MM.1S (cell line): ENCODE measurements around the gene SORCS2.
A peak's percentile ranks its signal among the peaks of the same experiment; 100 is the strongest.
"Not testable (repeated sequence)": the region's sequence is repeated elsewhere in the genome, so short reads cannot be mapped to it uniquely, and the experiment has no call there.

Experiments
- DNase-seq: peaks from one replicate; pipeline ENCODE4 v3.0.0-alpha.2; 2015
- H2AFZ ChIP-seq: fragments of 300-600 bp; sonication (generic); 2 replicates; pipeline ENCODE4 v1.6.0; 2016; ENCODE audit warnings: antibody characterized with exemption, low read length
- H3F3A ChIP-seq: fragments of 300-600 bp; sonication (generic); 2 replicates; pipeline ENCODE4 v1.6.1; 2016; ENCODE audit warnings: mild to moderate bottlenecking, antibody characterized with exemption, low read length, moderate library complexity, mixed read lengths; ENCODE audit not compliant: insufficient read depth
- H3K27ac ChIP-seq: fragments of 300-600 bp; sonication (generic); 2 replicates; pipeline ENCODE4 v1.5.1; 2016; ENCODE audit warnings: mild to moderate bottlenecking, low read length
- H3K27me3 ChIP-seq: fragments of 300-600 bp; sonication (generic); replicated peaks from 2 replicates; pipeline ENCODE4 v1.6.0; 2016; ENCODE audit warnings: low read length; ENCODE audit not compliant: insufficient read depth
- H3K36me3 ChIP-seq: fragments of 300-600 bp; sonication (generic); replicated peaks from 2 replicates; pipeline ENCODE4 v1.6.1; 2016; ENCODE audit warnings: mild to moderate bottlenecking, low read length, mixed read lengths; ENCODE audit not compliant: insufficient read depth
- H3K4me1 ChIP-seq: fragments of 300-600 bp; sonication (generic); 2 replicates; pipeline ENCODE4 v1.6.1; 2016; ENCODE audit warnings: low read length, mixed read lengths
- H3K4me2 ChIP-seq: fragments of 300-600 bp; sonication (generic); 2 replicates; pipeline ENCODE4 v1.6.0; 2016; ENCODE audit warnings: low read depth, low read length
- H3K4me3 ChIP-seq: fragments of 300-600 bp; sonication (generic); 2 replicates; pipeline ENCODE4 v1.5.1; 2016; ENCODE audit warnings: low read length, mixed read lengths
- H3K79me2 ChIP-seq: fragments of 300-600 bp; sonication (generic); 2 replicates; pipeline ENCODE4 v1.6.1; 2016; ENCODE audit warnings: mixed run types, low read length, mixed read lengths
- H3K9ac ChIP-seq: fragments of 300-600 bp; sonication (generic); 2 replicates; pipeline ENCODE4 v1.6.1; 2016; ENCODE audit warnings: low read length, mixed read lengths
- H3K9me2 ChIP-seq: fragments of 300-600 bp; sonication (generic); replicated peaks from 2 replicates; pipeline ENCODE4 v1.6.1; 2016; ENCODE audit warnings: mild to moderate bottlenecking, low read length, mixed read lengths; ENCODE audit not compliant: insufficient read depth
- H3K9me3 ChIP-seq: fragments of 300-600 bp; sonication (generic); replicated peaks from 2 replicates; pipeline ENCODE4 v1.6.1; 2016; ENCODE audit warnings: mild to moderate bottlenecking, low read length, mixed read lengths; ENCODE audit not compliant: insufficient read depth
- H4K20me1 ChIP-seq: fragments of 300-600 bp; sonication (generic); 2 replicates; pipeline ENCODE4 v1.6.1; 2016; ENCODE audit warnings: mild to moderate bottlenecking, low read length, moderate library complexity, mixed read lengths; ENCODE audit not compliant: insufficient read depth
- CTCF ChIP-seq: fragments of 300-600 bp; sonication (generic); IDR thresholded peaks from 2 replicates; pipeline ENCODE4 v1.5.1; 2016; ENCODE audit warnings: antibody characterized with exemption, low read length, mixed read lengths
- EZH2 ChIP-seq: fragments of 300-600 bp; sonication (generic); optimal IDR thresholded peaks from 2 replicates; pipeline ENCODE3; 2017; ENCODE audit warnings: low read depth, mild to moderate bottlenecking, antibody characterized with exemption, low read length, mixed read lengths
- EZH2phosphoT487 ChIP-seq: fragments of 300-600 bp; sonication (generic); IDR thresholded peaks from 2 replicates; pipeline ENCODE4 v1.6.1; 2018; ENCODE audit warnings: antibody characterized with exemption, low read length

SORCS2 gene

GRCh38 chr4:7574287-7575014 lies 382.1 kb downstream of the SORCS2 start:
- no peak for TF ChIP-seq CTCF
- no peak for TF ChIP-seq EZH2
- TF ChIP-seq EZH2phosphoT487: no peak
- H3K9me3 ChIP-seq: no peaks in the 10 kb centered on the region

GRCh38 chr4:7575426-7575825 lies 383.1 kb downstream of the SORCS2 start:
- no peak for DNase-seq
- no peaks in the 10 kb centered on the region for H4K20me1 ChIP-seq
- no peak overlapping the region for H3K4me3 ChIP-seq
- H3F3A ChIP-seq: no peaks in the 10 kb centered on the region
- H3K9me3 ChIP-seq: no peaks in the 10 kb centered on the region
- H3K9ac ChIP-seq: no peak overlapping the region
- H3K27ac ChIP-seq: no peak overlapping the region
- no peaks in the 10 kb centered on the region for H3K79me2 ChIP-seq
- H3K36me3 ChIP-seq: no peaks in the 10 kb centered on the region
- H3K4me1 ChIP-seq: no peaks in the 10 kb centered on the region
- H3K4me2 ChIP-seq: no peak overlapping the region
- peaks cover 50% of the 10 kb centered on the region for H3K27me3 ChIP-seq
- no peak overlapping the region for H2AFZ ChIP-seq
- TF ChIP-seq EZH2phosphoT487 (no peak), CTCF (no peak), EZH2 (no peak)
- no peaks in the 10 kb centered on the region for H3K9me2 ChIP-seq

More at GRCh38 chr4:7574287-7575014, 382.1 kb downstream of the SORCS2 start:
- Histone ChIP-seq H3K36me3 (no peaks in the 10 kb centered on the region), H3F3A (no peaks in the 10 kb centered on the region), H4K20me1 (no peaks in the 10 kb centered on the region), H3K9me2 (no peaks in the 10 kb centered on the region), H3K4me3 (no peak overlapping the region), H3K9ac (no peak overlapping the region), H3K79me2 (no peaks in the 10 kb centered on the region), H3K27ac (no peak overlapping the region), H2AFZ (no peak overlapping the region), H3K4me2 (no peak overlapping the region), H3K27me3 (peaks cover 60% of the 10 kb centered on the region), H3K4me1 (no peaks in the 10 kb centered on the region)
- no peak for DNase-seq

GRCh38 chr4:7577361-7578039 lies 385.2 kb downstream of the SORCS2 start:
- not testable (repeated sequence) for H3F3A ChIP-seq, H3K9me2 ChIP-seq, H3K79me2 ChIP-seq, DNase-seq, H4K20me1 ChIP-seq, H3K4me1 ChIP-seq, H3K36me3 ChIP-seq, H3K27ac ChIP-seq, H3K9me3 ChIP-seq, H3K4me3 ChIP-seq, H2AFZ ChIP-seq, H3K4me2 ChIP-seq, H3K9ac ChIP-seq
- H3K27me3 ChIP-seq: peaks cover 42% of the 10 kb centered on the region

- no peak overlapping the region for H3K4me3 ChIP-seq
- TF ChIP-seq EZH2: no peak
- TF ChIP-seq EZH2phosphoT487: no peak
- TF ChIP-seq CTCF: no peak
Observed at GRCh38 chr4:7581477-7581876, 389.1 kb downstream of the SORCS2 start.

More at GRCh38 chr4:7581477-7581876, 389.1 kb downstream of the SORCS2 start:
- no peaks in the 10 kb centered on the region for H3K9me3 ChIP-seq
- peak; percentile 27 for DNase-seq
- H3F3A ChIP-seq: no peaks in the 10 kb centered on the region
- H3K36me3 ChIP-seq: no peaks in the 10 kb centered on the region
- H2AFZ ChIP-seq: no peak overlapping the region
- H3K9ac ChIP-seq: no peak overlapping the region
- H3K4me2 ChIP-seq: no peak overlapping the region
- no peak overlapping the region for H3K27ac ChIP-seq
- H3K79me2 ChIP-seq: no peaks in the 10 kb centered on the region
- peaks cover 40% of the 10 kb centered on the region for H3K27me3 ChIP-seq
- H3K4me1 ChIP-seq: no peaks in the 10 kb centered on the region
- no peaks in the 10 kb centered on the region for H3K9me2 ChIP-seq
- no peaks in the 10 kb centered on the region for H4K20me1 ChIP-seq
